C4-2B (cell line): ENCODE results near the gene WDR72.
"Not testable (repeated sequence)": the region's sequence is repeated elsewhere in the genome, so short reads cannot be mapped to it uniquely, and the experiment has no call there.

Source experiments
- CTCF ChIP-seq: fragments of 450-650 bp; conservative IDR thresholded peaks from 2 replicates; pipeline ENCODE4 v1.5.1; 2017; ENCODE audit warnings: mild to moderate bottlenecking
- ZFX ChIP-seq: fragments of 450-650 bp; IDR thresholded peaks from 2 replicates; pipeline ENCODE4 v1.6.1; 2017

DNA sequence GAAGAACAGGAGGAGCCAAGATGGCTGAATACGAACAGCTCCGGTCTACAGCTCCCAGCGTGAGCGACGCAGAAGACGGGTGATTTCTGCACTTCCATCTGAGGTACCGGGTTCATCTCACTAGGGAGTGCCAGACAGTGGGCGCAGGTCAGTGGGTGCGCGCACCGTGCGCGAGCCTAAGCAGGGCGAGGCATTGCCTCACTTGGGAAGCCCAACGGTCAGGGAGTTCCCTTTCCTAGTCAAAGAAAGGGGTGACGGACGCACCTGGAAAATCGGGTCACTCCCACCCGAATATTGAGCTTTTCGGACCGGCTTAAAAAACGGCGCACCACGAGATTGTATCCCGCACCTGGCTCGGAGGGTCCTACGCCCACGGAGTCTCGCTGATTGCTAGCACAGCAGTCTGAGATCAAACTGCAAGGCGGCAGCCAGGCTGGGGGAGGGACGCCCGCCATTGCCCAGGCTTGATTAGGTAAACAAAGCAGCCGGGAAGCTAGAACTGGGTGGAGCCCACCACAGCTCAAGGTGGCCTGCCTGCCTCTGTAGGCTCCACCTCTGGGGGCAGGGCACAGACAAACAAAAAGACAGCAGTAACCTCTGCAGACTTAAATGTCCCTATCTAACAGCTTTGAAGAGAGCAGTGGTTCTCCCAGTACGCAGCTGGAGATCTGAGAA, 218.7 kb downstream of the WDR72 start:
- not testable (repeated sequence) for TF ChIP-seq CTCF, ZFX
